ENCODE measurements around the gene EMC10.

DNA sequence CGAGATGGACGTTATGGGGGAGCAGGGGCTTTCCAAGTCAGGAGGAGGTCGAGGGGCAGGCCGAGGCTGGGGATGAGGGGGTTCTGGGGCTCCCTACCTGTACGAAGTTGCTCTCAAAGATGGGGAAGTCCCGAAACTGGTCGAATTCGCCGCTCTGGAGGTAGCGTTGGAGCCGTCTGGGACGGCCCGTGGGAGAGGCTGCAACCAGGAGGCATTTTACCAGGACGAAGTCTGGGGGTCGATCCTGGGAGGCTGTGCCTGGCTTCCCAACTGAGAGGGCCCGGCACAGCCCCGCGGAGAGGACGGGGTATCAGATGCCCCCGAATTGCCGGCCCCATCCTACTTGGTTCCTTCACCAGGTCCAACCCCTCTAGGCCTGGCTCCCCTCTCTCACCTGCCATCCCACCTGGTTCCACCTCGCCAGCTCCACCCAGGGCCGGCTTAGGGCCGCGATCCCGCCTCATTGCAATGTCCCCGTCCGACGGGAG lies 527 bp upstream of the EMC10 start:
- TF ChIP-seq, protein P1, sequence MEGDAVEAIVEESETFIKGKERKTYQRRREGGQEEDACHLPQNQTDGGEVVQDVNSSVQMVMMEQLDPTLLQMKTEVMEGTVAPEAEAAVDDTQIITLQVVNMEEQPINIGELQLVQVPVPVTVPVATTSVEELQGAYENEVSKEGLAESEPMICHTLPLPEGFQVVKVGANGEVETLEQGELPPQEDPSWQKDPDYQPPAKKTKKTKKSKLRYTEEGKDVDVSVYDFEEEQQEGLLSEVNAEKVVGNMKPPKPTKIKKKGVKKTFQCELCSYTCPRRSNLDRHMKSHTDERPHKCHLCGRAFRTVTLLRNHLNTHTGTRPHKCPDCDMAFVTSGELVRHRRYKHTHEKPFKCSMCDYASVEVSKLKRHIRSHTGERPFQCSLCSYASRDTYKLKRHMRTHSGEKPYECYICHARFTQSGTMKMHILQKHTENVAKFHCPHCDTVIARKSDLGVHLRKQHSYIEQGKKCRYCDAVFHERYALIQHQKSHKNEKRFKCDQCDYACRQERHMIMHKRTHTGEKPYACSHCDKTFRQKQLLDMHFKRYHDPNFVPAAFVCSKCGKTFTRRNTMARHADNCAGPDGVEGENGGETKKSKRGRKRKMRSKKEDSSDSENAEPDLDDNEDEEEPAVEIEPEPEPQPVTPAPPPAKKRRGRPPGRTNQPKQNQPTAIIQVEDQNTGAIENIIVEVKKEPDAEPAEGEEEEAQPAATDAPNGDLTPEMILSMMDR (conservative IDR thresholded peaks at IDR 0.05; ENCODE audit: low read depth, low read length) = no peak
- no peak for TF ChIP-seq EZH2 (IDR thresholded peaks at IDR 0.05; ENCODE audit: borderline replicate concordance, low read depth, low read length, poor library complexity, severe bottlenecking)
